ENCODE measurements around the gene PTPN4. TPM values are rescaled to one million over a fixed set of nuclear protein-coding genes. Genes with fewer than 3 reads are reported as not detected.

The PTPN4 gene
- total RNA-seq (58.1 TPM), polyA plus RNA-seq (4.8 TPM)

GRCh38 chr2:119759451-119760236 lies at the start of gene PTPN4:
Gene PTPN4 (plus strand): TSS chr2:119759922. CDS start chr2:119809854, 49,932 bp downstream.
- DNase-seq (ENCODE audit: extremely low spot score), result peak; percentile 90
- under 1% methylated on average over 59 of the region's 59 CpGs for WGBS
- Histone ChIP-seq H3K4me1 (ENCODE audit: insufficient read depth) (no peaks in the 10 kb centered on the region), H3K4me3 (ENCODE audit: low read depth, low read length) (peak within 1 kb of the TSS; percentile 81), H3K27ac (ENCODE audit: low read depth) (peak within 1 kb of the TSS; percentile 82), H3K36me3 (ENCODE audit: insufficient read depth) (no peaks in the 10 kb centered on the region)

GRCh38 chr2:119710281-119710680 lies 49.4 kb upstream of the PTPN4 start:
- WGBS, result 84% methylated on average over 8 of the region's 8 CpGs
- no peak for DNase-seq (ENCODE audit: extremely low spot score)
- Histone ChIP-seq H3K4me3 (ENCODE audit: low read depth, low read length) (no peak overlapping the region), H3K36me3 (ENCODE audit: insufficient read depth) (no peaks in the 10 kb centered on the region), H3K27ac (ENCODE audit: low read depth) (no peak overlapping the region), H3K4me1 (ENCODE audit: insufficient read depth) (no peaks in the 10 kb centered on the region)

DNA sequence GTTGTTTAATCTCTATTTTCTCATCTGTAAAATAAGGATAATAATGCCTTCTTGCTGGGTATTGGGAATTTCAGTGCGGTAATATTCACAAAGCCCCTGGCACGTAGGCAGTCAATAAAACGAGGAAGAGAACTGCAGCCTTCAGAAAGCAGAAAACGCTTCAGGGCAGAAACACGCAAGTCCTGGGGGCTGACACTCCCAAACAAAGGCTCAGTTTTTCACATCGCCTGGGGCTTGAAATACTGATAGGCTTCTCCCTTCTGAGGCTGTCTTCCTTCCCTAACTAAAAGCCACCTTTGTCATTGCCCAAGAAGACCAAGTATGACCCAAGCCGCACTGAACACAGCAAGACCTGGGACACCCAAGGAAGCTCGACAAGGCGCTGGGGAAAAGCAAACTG lies 48.4 kb upstream of the PTPN4 start:
- no peak for DNase-seq (ENCODE audit: extremely low spot score)
- 85% methylated on average over 9 of the region's 9 CpGs for WGBS

DNA sequence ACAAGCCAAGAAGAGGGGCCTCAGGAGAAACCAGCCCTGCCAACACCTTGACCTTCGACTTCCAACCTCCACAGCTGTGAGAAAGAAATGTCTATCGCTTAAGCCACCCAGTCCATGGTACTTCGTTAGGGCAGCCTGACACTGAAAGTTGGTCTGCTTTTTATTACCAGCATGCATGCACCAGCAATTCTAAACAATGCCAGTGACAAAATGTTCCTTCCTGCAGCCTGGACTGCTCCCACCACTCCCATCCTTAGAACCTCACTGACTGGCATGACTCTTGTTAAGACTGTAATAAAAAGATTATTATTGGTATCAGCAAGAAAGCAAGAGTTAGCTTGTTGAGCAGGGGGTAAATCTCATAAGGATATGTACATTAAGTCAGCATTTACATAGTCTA lies 47.2 kb upstream of the PTPN4 start:
- Histone ChIP-seq H3K4me1 (ENCODE audit: insufficient read depth) (no peaks in the 10 kb centered on the region), H3K27ac (ENCODE audit: low read depth) (no peak overlapping the region), H3K36me3 (ENCODE audit: insufficient read depth) (no peaks in the 10 kb centered on the region), H3K4me3 (ENCODE audit: low read depth, low read length) (no peak overlapping the region)
- WGBS, result 88% methylated on average over 3 of the region's 3 CpGs
- DNase-seq (ENCODE audit: extremely low spot score), result no peak

More for the DNA sequence above, 48.4 kb upstream of the PTPN4 start:
- no peaks in the 10 kb centered on the region for H3K4me1 ChIP-seq (ENCODE audit: insufficient read depth)
- no peaks in the 10 kb centered on the region for H3K36me3 ChIP-seq (ENCODE audit: insufficient read depth)
- H3K27ac ChIP-seq (ENCODE audit: low read depth), result no peak overlapping the region
- no peak overlapping the region for H3K4me3 ChIP-seq (ENCODE audit: low read depth, low read length)

- Histone ChIP-seq H3K36me3 (ENCODE audit: insufficient read depth) (no peaks in the 10 kb centered on the region), H3K4me3 (ENCODE audit: low read depth, low read length) (no peak overlapping the region), H3K4me1 (ENCODE audit: insufficient read depth) (no peaks in the 10 kb centered on the region), H3K27ac (ENCODE audit: low read depth) (no peak overlapping the region)
- no peak for DNase-seq (ENCODE audit: extremely low spot score)
- WGBS, result 69% methylated on average over 7 of the region's 7 CpGs
Measured at GRCh38 chr2:119713819-119714490, 45.8 kb upstream of the PTPN4 start.

DNA sequence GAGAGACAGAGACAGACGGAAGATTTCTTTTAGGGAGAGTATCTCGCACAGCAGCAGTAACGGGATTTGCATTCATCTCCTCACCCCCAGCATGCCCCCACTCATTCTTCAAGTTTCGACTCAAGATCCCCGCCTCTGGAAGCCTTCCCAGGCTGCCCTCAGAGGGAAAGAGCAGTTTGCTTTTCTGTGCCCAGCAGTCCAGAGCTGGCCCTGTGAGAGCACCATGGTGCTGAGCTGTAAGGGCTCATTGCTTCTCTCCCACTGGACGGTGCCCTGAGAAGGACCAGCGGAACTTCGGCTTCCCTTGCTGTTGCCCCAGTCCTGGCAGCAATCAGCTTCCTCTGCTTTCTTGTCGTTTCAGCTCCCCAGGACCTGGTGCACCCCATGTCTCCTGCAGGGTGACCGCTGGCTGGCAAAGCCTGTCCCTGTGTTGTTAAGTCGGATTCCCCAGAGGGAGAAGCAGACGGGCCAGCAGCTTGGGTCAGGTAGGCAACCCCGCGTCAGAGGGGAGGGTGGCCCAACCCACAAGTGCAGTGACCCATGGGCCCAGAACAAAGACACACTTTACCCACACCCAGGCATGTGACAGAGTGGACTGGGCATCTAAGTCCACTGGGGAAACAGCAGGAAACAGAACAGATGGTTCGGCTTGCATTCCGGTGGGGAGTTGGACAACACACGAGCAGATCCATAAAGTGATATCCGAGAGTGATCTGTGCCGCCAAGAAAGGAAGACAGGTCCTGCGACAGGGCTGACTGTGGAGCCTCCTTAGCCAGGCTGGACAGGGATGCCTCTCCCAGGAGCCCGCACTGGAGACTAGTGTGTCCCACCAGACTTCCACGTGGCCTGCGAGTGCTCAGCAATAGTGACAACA lies 44.1 kb upstream of the PTPN4 start:
- Histone ChIP-seq H3K27ac (ENCODE audit: low read depth) (no peak overlapping the region), H3K4me1 (ENCODE audit: insufficient read depth) (no peaks in the 10 kb centered on the region), H3K4me3 (ENCODE audit: low read depth, low read length) (no peak overlapping the region), H3K36me3 (ENCODE audit: insufficient read depth) (no peaks in the 10 kb centered on the region)
- WGBS, result 80% methylated on average over 23 of the region's 23 CpGs
- DNase-seq (ENCODE audit: extremely low spot score), result no peak

DNA sequence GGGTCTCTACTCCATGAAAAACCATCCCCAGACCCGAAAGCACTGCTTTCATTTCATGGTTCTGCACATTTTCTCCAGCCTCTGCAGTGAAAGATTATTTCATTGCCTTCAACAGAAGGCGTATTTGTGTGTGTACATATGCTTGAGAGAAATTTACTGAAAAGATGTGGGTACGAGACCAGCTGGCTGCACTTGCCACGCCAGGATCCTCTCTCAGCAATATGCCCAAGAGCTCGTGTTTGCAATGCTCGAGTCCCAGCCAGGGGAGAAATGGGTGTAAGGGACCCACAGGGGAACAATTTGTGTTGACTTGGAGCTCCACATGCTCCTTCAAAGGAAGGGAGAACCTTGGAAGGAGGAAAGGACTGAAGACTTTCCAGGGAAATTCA lies 43.4 kb upstream of the PTPN4 start:
- WGBS, result 87% methylated on average over 6 of the region's 6 CpGs
- H3K36me3 ChIP-seq (ENCODE audit: insufficient read depth), result no peaks in the 10 kb centered on the region

DNA sequence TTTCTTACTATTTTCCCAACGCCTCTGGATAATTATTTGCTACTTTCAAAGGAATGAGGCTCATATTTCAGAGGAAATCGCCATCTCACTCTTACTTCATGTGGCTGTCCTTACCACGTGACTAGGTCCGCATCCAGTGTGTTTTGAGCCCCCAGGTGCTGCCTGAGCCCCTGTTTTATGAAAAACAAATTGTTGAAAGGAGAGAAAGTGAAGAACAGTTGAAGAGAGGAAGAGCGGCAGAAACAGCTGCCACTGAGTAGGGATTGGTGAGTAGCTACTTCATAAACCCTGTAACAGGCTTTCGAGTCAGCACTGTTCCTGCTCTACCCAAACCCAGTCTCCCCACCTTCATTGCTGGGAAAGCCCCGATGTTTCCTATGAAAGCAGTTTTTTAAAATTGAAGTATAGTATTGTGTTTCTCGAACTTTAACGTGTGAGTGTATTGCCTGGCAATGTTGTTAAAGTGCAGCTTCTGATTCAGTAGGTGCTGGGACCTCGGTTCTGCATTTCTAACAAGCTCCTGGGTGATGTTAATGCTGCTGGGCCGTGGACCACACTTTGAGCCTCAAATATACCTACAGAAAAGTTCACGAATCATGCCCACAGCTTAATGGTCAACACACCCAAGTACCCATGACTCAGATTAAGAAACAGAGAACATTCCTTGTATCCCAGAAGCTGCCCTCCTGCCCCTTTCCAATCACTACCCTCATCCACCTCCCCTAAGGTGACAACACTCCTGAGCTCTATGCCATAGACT lies 41.0 kb upstream of the PTPN4 start:
- Histone ChIP-seq H3K4me3 (ENCODE audit: low read depth, low read length) (no peak overlapping the region), H3K4me1 (ENCODE audit: insufficient read depth) (no peaks in the 10 kb centered on the region), H3K36me3 (ENCODE audit: insufficient read depth) (no peaks in the 10 kb centered on the region), H3K27ac (ENCODE audit: low read depth) (no peak overlapping the region)
- WGBS, result 82% methylated on average over 12 of the region's 12 CpGs
- DNase-seq (ENCODE audit: extremely low spot score), result no peak

More for the DNA sequence above, 43.4 kb upstream of the PTPN4 start:
- Histone ChIP-seq H3K4me1 (ENCODE audit: insufficient read depth) (no peaks in the 10 kb centered on the region), H3K4me3 (ENCODE audit: low read depth, low read length) (no peak overlapping the region), H3K27ac (ENCODE audit: low read depth) (no peak overlapping the region)
- DNase-seq (ENCODE audit: extremely low spot score), result no peak

GRCh38 chr2:119719261-119719627 lies 40.5 kb upstream of the PTPN4 start:
- H3K36me3 ChIP-seq (ENCODE audit: insufficient read depth), result no peaks in the 10 kb centered on the region
- 89% methylated on average over 3 of the region's 3 CpGs for WGBS
- H3K4me1 ChIP-seq (ENCODE audit: insufficient read depth), result no peaks in the 10 kb centered on the region
- no peak overlapping the region for H3K27ac ChIP-seq (ENCODE audit: low read depth)
- no peak for DNase-seq (ENCODE audit: extremely low spot score)
- no peak overlapping the region for H3K4me3 ChIP-seq (ENCODE audit: low read depth, low read length)

GRCh38 chr2:119721043-119721442 lies 38.7 kb upstream of the PTPN4 start:
- H3K27ac ChIP-seq (ENCODE audit: low read depth), result no peak overlapping the region
- 90% methylated on average over 1 of the region's 1 CpG for WGBS
- no peak overlapping the region for H3K4me3 ChIP-seq (ENCODE audit: low read depth, low read length)
- DNase-seq (ENCODE audit: extremely low spot score), result no peak
- no peaks in the 10 kb centered on the region for H3K36me3 ChIP-seq (ENCODE audit: insufficient read depth)
- H3K4me1 ChIP-seq (ENCODE audit: insufficient read depth), result no peaks in the 10 kb centered on the region

- no peak overlapping the region for H3K27ac ChIP-seq (ENCODE audit: low read depth)
- H3K4me3 ChIP-seq (ENCODE audit: low read depth, low read length), result no peak overlapping the region
- H3K4me1 ChIP-seq (ENCODE audit: insufficient read depth), result no peaks in the 10 kb centered on the region
- no peaks in the 10 kb centered on the region for H3K36me3 ChIP-seq (ENCODE audit: insufficient read depth)
- DNase-seq (ENCODE audit: extremely low spot score), result no peak
- WGBS, result 68% methylated on average over 5 of the region's 5 CpGs
Measured at GRCh38 chr2:119721462-119721861, 38.3 kb upstream of the PTPN4 start.

DNA sequence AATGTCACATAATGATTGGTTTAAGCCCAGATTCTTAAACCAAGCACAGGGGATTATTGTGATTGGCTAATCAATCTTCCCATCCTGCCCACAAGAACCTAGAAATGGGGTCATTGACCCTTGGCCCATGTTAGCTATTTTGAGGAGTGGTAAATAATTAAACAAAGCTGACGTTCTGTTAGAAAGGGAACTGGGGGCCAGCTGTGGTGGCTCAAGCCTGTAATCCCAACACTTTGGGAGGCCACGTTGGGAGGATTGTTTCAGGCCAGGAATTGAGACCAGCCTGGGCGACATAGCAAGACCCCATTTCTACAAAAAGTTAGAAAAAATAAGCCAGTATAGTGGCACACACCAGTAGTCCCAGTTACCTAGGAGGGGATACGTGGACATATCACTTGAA lies 37.8 kb upstream of the PTPN4 start:
- Histone ChIP-seq H3K36me3 (ENCODE audit: insufficient read depth) (no peaks in the 10 kb centered on the region), H3K27ac (ENCODE audit: low read depth) (no peak overlapping the region), H3K4me1 (ENCODE audit: insufficient read depth) (no peaks in the 10 kb centered on the region), H3K4me3 (ENCODE audit: low read depth, low read length) (no peak overlapping the region)
- 79% methylated on average over 4 of the region's 4 CpGs for WGBS
- DNase-seq (ENCODE audit: extremely low spot score), result no peak

DNA sequence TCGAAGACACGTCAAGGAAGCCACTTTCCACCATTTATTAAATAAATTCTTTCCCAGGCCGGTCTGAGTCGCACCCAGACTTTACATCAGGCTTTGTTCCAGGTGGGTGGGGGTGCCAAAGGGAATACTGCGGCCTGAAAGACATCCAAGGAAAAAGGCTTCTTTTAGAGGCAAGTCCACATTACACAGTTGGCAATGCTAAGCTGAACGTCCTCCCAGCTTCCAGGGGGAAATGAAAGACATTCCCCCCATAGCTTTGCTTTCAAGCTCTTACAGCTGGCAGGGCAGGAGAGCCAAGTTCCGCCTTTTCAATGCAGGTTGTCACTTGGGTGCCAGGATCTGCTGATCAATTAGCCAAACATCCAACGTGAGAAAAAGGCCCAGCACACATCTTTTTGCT lies 36.5 kb upstream of the PTPN4 start:
- whole genome bisulfite sequencing, result 66% methylated on average over 8 of the region's 8 CpGs
- Histone ChIP-seq H3K36me3 (ENCODE audit: insufficient read depth) (no peaks in the 10 kb centered on the region), H3K4me1 (ENCODE audit: insufficient read depth) (no peaks in the 10 kb centered on the region), H3K27ac (ENCODE audit: low read depth) (no peak overlapping the region), H3K4me3 (ENCODE audit: low read depth, low read length) (no peak overlapping the region)
- no peak for DNase-seq (ENCODE audit: extremely low spot score)
